ENCODE measurements around the gene TMEM238L.

TMEM238L gene

DNA sequence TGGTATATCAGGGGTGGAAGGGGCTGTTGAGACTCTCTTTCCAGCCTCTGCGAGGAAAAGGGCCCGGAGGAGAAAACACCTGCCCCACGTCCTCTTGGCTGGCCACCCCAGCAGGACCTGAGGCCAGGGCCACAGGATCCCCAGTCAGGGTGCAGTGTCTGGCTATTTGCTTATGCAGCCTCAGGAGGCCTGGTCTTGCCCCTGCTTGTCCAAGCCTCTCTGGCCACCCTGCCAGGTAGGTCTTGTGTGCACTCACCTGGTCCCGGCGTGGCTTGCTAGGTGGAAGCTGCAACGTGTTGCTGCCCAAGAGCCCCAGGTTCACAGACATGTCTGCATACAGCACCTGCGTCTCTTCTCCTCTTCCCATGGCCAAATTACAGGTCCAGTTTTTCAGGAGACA lies 549 bp downstream of the TMEM238L start:
- FAIRE-seq, result no peak

DNA sequence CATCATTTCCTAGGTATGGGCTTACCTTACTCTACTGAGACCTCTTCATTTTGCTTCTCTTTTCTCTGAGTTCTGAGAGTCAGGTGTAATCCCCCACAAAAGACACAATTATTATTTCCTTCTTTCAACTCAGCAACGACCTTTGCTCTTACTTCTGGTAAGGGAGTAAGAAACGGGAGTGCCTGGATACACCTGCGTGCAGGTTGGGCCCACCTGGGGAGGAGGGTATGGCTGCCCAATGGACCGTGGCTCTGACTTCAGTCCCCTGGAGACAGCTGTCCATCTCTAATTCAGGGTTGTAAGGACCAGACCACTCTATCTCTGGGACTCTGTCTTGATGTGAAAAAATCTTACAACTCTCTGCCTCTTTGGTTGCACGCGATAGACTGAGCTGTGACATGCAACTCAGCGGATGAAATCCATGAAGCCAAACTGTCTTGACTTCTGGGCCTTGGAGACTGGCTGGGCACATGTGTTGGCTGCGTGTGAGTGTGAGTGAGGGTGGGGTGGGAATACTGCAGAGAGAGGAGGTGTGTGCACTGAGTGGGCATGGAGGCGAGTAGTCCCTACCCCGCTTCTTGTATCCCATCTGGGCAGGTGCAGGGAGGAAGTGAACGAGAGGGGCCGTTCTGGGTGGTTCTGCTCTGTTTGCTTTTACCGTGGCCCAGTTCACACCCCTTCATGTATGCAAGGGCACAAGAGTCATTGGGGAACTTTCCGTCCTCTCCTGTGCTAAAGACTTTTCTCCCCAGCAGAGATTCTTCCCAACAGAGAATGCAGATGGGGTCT lies 1.2 kb downstream of the TMEM238L start:
- FAIRE-seq, result no peak

DNA sequence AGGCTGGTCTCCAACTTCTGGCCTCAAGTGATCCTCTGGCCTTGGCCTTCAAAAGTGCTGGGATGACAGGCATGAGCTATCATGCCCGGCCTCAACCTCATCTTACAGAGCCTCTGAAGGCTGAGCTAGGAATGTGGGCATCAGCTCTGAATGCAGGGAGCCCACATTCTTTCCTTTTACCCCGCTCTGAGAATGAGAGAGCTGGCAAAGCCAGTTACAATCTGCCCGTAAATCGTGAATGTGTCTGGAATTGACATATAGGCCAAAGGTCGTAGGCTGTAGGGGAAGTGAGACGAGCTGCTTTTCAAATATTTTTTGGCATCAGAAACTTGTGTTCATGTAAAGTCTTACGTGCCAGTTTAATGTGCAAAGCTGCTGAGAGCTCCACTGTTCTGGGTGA lies 4.5 kb downstream of the TMEM238L start:
- FAIRE-seq, result no peak

DNA sequence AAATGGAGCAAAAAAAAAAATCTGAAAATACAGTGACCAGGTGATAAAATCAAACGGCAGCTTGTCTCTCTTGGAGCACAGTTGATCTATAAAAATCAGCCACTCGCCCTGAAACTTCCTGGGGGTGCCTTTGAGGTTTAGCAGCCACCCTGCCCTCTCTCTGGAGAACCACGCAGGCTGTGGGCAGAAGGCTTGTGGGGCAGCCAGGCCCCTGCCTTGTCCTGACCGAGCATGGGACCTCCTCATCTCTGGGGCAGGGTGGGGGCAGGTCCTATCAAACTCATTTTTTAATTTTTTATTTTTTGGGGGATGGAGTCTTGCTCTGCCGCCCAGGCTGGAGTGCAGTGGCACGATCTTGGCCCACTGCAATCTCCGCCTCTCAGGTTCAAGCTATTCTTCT lies 5.0 kb downstream of the TMEM238L start:
- FAIRE-seq, result no peak

DNA sequence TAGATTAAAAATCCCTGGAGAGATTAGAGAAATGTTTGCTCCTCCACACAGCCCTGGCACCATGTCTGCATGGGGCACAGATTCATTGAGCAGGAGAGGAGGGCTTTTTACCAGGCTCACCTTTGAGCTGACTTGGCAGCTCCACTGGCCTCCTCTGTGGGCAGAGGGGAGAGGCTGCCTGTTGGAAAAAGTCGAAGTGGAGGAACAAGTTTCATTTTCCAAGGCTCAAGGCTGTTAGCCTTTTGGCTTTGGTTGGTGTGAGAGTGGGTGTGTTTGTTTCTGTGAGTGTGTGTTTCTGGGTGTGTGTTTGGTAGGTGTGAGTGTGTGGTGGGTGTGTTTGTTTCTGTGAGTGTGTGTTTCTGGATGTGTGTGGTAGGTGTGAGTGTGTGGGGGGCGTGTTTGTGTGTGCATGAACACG lies 5.6 kb downstream of the TMEM238L start:
- no peak for FAIRE-seq

DNA sequence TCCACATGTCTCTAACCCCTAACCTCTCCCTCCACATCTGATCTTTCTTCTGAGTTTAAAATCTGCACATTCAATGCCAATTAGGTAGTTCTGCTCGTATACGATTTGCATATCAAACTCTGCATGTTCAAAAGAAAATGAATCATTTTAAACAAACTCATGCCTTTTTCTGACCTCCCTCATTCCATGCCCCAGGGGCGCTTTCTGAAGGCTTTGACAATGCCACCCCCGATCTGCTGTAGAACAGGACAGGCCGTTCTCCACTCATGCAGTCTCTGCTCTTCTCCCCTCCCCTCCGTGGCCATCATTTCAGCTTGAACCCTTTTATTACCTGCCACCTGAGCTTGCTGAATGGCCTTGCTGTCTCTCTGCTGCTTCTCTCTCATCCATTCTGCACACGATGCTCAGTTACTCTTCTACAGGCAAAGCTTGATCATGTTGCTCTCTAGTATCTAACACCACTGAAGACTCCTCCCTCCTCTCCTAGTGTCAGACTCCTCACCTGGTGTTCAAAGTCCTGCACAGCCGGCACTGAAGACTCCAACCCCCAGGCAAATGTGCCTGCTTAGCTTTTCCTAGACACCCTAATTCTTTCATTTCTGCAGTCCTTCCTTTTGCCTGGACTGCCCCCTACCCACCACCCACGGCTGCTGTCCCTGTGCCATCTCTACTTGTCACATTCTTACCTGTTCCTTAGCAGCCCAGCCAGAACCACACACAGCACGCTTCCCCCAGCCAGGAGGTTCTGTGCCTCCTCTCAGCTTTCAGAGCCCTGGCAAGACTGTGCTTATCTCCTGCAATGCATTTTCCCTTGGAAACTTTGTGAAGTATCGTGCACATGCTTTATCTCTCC lies 6.2 kb downstream of the TMEM238L start:
- FAIRE-seq, result no peak

DNA sequence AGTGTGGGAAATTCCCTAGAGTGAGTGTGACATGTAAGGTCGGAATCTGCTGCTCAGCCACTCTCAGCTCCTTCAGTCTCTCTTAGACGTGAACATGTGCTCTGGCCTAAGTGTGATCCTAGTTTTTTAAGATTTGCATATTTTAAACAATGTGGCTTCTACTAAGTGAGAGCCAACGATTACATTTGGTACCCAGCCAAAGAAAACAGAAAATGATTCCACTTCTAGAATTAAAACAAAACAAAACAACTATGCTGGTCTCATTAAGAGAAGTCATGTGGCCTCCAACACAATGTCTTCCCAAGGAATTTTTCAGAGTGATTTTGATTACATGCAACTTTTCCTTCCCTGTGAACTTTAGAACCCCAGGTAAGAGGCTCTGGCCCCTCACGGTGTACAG lies 10.1 kb downstream of the TMEM238L start:
- no peak for FAIRE-seq

DNA sequence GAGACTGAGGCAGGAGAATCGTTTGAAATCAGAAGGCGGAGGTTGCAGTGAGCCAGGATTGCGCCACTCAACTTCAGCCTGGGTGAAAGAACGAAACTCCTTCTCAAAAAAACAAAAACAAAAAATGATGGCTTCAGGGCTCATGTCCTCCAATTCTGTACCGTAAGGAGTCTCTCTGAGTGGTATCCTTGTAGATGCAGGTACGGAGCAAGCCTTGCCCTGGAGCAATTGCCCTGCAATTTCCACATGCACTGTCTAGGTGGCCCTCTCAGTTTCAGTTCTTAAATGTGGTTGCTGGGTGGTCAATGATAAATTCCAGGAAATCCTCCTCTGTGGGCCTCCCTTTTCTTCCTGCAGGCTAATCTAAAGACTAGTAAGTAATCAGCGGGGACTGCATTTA lies 10.6 kb downstream of the TMEM238L start:
- no peak for FAIRE-seq

DNA sequence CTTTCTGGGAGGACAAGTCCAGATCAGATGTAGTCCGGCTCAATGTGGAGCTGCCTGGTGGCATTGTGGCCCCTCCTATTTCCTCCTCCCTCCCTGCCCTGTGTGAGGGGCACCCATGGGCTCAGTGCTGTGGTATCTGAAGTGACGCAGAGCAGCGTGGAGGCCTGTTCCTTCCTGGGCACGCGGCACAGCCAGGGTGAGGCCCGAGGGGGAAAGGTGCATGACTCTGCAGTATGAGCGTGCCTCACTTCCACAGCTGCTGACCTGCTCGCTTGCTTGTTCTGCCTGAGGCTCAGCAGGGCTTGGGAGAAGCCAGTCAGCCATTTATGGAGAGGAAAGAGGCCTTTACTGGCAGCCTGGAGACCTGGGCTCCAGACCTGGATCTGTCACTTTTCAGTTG lies 11.7 kb downstream of the TMEM238L start:
- no peak for FAIRE-seq

DNA sequence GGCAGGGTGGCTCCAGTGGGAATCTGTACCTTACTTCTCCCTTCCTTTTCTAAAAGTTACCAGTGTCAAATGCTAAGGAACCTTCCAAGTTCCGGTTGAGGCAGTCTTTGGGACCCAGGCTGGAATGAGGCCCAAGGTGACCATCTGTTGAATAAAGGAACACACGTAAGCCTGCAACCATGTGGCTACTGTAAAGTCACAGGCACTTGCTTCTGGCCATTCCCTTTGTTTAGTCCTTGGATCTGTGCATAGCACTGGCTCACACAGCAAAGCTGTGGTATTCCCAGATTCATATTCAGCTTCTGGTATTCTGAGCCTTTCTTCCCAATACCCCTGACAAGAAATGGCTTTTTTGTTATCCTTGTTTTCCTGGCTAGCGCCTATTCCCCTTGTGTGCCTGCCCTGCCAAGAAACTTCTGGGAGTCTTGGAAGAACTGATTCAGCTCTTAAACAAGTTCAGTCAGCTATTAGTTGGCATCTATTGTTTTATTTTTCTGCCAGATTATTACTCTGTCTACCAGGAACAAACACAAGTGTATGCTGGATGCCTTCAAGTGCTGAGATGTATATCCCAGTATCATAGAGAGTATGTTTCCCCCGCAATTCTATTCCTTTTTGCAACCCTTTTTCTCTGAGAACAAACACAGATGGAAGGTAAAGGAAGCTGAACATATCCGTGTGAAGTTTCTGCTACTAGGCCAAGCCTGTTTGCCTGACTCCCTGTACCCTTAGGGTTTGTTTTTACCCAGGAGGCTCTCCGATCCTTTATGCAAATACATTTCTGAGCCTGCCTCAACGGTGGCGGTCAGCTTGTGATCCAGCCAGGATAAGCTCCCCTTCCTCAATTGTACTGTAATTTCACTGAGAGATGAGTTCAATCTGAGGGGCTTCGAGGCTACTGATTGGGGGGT lies 13.2 kb downstream of the TMEM238L start:
- FAIRE-seq, result no peak

DNA sequence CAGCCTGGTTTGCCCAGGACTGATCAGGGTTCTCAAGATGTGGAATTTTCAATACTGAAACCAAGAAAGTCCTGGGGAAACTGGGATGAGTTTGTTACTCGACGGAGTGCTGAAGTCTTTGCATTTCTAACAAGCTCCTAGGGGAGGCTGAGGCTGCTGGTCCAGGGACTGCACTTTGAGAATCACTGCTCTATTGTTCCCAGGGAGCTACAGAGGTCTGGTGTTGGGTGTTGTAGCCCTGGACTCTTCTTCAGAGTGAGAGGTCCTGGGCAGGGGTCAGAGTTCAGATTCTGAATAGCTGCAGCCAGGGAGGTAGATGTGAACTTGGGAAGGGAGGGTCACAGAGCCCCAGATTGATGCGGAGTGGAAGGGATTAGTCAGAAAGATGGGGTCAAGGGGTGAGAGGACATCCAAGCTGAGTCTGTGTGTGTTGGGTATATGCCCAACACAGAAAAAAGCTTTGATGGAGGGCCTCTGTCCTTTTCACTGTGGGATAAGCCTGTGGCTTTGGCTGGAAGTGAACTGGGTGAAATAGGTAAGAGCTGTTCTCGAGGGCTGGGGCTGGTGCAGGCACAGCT lies 14.1 kb downstream of the TMEM238L start:
- no peak for FAIRE-seq

DNA sequence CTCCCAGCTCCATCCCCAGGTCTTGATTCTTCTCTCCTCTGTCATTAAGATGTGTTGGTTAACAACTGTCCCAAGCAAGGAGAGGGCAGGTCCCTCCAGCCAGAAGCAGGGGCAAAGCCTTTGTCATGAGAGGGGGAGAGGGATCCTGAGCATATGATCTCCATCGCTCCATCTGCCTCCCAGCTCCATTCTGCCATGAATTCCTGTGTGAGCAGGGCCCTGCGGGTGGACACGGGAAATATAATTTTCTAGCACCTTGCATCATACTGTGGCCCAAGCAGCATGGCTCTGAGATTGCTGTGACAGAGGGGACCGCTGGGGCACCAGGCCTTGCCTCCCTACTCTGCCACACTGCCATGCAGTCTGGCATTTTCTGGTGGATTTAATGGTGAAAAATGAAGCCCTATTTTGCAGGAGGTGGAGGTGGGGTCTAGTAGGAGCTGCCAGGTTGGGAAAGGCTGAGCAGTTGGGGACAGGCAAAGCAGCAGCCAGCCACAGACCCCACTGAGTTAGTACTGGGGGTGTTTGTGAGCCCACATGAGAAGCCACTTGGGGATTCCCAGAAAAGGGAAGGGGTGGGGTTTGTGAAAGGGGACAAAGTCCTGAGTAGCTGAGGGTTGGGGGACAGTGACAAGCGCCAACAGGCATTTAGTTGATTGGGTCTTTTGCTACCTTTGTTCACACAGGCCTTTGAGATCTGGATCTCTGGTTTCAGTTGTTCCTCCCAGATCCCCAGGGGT lies 16.4 kb downstream of the TMEM238L start:
- no peak for FAIRE-seq

DNA sequence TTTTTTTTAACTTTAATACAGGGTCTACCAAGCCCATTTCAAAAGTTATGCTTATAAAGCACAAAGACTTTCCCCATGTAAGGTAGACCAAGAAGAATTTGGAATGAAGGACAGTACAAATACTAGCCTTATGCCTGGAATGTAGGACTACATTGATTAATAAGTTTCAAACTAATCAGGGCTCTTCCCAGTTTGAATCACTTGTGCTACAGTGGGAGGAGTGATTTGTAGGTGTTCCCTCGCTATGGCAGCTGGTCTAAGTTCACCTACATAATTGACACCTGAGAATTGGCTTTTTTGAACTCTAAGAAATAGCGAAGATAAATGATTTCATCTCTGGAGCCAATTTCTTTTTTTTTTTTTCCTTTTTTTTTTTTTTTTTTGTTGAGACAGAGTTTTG lies 18.6 kb downstream of the TMEM238L start:
- FAIRE-seq, result no peak

DNA sequence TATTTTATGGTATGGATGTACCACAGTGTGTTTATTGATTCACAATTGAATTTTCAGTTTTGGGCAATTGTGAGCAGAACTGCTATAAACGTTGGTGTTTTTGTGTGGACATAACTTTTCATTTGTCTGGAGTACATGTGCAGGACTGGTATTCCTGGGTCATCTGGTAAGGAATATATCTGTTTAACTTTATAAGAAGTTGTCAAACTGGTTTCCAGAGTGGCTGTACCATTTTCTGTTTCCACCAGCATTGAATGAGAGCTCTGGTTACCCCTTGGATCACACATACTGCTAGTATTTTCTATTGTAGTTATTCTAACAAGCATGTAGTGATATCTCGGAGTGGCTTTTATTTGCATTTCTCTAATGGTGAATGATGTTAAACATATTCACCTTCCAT lies 24.3 kb downstream of the TMEM238L start:
- no peak for FAIRE-seq

DNA sequence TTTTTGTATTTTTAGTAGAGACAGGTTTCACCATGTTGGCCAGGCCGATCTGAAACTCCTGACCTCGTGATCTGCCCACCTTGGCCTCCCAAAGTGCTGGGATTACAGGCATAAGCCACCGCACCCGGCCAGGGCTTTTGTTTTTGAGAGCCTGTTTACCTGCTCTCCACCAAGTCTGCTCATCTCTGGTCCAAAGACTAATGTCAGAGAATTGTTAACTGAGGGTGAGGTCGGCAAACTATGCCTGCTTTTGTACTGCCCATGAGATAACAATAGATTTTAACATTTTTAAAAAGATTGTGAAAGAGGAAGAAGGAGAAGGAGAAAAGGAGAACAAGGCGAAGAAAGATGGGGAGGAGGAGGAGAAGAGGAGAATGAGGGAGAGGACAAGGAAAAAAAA lies 26.0 kb downstream of the TMEM238L start:
- no peak for FAIRE-seq

DNA sequence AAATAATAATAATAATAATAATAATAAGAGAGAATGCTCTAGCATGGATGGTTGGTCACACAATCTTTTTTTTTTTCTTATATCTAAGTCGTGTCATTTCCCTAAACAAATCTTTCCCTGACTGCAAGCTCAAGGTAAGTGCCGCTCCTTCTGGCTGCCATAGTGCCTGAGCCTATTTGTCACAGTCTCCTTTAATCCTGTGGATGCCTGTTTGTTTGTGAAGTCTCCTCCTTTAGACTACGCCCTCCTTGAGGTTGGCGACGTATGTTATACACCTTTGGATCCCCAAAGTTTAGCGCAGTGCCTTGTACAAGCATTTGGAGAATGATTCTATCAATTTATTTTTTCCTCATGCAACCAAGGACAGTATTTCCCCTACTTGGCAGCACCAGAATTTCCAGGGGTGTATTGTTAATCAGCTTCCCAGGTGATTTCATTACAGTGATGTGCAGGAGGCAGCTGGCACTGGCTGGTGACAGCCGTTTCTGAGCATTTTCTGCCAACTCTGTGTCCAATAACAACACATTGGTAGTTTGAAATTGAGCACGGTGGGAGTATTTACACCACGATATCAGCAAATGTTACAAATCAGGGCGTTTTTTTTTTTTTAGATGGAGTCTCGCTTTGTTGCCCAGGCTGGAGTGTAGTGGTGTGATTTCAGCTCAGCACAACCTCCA lies 26.6 kb downstream of the TMEM238L start:
- FAIRE-seq, result no peak

DNA sequence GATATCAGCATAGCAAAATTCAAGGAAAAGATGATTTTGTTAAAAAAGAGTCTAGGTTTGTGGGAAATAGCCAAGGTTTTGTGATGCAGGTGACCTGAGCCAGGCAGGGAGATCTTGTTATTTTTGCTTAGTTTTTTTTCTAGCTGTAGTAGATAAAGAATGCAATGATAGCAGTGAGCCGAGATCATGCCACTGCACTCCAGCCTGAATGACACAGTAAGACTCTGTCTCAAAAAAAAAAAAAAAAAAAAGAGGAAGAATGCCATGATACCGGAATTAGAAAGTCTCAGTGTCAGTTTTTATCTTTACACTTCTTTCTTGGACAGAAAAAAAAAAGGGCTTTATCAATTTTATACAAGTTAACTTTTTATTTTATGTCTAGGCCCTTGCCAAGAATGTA lies 27.5 kb downstream of the TMEM238L start:
- no peak for FAIRE-seq

DNA sequence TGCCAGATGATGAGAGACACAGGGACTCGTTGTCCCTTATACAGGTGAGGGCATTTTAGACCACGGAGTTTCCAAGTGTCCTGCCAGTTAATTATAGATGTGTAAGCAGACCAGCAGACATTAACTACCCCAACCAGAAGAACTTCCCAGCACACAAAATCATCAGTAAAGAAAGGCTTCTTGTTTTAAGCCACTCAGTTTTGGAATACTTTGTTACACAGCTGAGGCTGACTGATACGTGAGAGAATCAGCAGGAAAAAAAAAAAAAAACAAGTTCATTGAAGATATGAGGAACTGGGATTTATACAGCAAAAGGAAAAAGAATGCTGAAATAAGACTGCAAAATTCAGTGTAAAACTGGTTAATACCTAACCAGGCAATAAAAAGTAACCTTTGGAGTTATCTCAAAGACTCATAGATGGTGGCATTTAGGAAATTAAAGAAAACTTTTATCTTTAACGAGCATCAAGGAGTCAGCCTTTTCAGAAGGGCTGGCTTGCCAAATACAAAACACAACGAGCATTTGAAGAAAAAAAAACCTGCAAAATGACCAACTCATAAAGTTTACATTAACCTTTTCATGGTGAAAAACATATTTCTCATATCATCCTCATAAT lies 28.1 kb downstream of the TMEM238L start:
- FAIRE-seq, result no peak

DNA sequence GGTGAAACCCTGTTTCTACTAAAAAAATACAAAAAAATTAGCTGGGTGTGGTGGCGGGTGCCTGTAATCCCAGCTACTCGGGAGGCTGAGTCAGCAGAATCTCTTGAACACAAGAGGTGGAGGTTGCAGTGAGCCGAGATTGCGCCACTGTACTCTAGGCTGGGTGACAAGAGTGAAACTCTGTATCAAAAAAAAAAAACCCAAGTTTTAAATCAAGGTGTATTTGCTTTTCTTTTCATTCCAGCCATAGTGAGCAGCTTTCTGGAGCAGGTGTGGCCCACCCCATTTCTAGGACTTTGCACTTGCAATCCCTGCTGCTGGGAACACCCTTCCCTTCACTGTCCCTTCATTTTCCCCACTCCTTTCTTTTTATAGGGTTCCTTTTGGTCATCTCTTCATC lies 28.8 kb downstream of the TMEM238L start:
- FAIRE-seq, result no peak

DNA sequence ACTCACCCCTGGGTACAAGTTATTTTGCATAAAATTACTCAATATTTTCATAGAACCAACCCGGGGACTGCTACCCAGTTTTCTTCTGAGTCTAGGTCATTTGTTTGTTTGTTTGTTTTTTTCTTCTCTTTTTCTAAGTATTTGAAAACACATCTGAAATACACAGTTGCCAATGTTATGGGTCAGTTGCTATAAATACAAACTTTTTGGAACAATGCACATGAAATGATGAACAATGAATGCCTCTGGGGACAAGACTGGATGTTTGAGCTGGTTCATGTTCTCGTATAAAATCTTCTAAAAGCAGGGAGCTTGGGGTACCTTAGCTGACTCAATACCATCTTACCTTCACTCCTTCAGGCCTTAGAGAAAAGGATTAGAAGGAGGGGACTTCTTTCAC lies 30.5 kb downstream of the TMEM238L start:
- FAIRE-seq, result no peak
